ENCODE measurements around the gene CIAPIN1.

The CIAPIN1 gene

GRCh38 chr16:57382535-57383275, 64.5 kb downstream of the CIAPIN1 start:
- DNase-seq (ENCODE audit: low spot score): no peak

DNA sequence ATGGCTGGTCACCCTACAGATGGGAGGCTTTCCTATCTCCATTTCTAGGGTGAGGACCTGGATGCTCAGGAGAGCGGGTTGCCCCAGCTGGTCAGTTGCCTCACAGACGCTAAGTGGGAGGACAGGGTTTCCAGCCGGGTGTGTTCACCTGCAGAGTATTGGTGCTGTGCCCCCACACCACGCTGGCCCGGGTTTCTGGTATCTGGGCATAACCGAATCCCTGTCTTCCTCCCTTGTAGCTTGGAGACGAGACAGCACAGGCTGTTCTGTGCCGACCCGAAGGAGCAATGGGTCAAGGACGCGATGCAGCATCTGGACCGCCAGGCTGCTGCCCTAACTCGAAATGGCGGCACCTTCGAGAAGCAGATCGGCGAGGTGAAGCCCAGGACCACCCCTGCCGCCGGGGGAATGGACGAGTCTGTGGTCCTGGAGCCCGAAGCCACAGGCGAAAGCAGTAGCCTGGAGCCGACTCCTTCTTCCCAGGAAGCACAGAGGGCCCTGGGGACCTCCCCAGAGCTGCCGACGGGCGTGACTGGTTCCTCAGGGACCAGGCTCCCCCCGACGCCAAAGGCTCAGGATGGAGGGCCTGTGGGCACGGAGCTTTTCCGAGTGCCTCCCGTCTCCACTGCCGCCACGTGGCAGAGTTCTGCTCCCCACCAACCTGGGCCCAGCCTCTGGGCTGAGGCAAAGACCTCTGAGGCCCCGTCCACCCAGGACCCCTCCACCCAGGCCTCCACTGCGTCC, 65.2 kb downstream of the CIAPIN1 start:
- DNase-seq (ENCODE audit: low spot score): no peak

DNA sequence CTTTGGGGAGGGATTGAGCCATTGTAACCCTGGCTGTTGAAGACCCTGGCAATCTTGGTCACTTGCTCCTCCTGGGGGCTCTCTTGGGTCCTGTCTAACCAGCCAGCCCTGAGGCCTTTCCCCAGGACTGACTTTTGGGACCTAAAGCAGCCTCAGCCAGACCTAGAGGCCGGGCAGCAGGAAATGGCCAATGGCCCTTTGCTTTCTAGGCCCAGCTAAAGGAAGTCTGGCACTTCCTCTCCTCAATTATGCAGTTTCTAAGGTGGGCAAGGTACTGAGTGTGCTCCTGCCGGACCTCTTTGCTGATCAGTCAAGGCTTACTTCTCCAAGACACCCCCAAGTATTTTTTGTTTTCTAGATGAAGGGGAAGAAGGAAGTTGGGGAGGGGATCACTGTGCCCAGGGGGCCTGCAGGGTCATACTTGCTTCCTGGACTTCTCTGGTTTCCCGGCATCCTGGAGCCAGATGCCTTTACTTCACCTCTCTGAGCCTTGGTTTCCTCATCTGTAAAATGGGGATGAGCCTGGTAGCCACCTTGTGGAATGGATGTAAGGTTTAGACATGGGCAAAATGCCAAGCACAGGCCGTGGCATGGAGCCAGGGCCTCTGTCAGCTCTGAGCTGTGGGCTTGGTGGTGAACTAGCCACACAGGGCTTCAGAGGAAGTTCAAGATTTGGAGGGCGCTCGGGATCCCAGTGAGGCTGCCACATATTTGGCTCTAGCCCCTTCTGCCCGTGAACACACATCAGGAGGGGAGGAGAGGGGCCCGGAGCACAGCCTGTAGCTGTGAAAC, 66.3 kb downstream of the CIAPIN1 start:
- DNase-seq (ENCODE audit: low spot score): no peak

GRCh38 chr16:57379579-57379978, 67.6 kb downstream of the CIAPIN1 start:
- no peak for DNase-seq (ENCODE audit: low spot score)
